ENCODE measurements around the gene MACROD1.
"Not testable (repeated sequence)": the region's sequence is repeated elsewhere in the genome, so short reads cannot be mapped to it uniquely, and the experiment has no call there.

MACROD1 gene

DNA sequence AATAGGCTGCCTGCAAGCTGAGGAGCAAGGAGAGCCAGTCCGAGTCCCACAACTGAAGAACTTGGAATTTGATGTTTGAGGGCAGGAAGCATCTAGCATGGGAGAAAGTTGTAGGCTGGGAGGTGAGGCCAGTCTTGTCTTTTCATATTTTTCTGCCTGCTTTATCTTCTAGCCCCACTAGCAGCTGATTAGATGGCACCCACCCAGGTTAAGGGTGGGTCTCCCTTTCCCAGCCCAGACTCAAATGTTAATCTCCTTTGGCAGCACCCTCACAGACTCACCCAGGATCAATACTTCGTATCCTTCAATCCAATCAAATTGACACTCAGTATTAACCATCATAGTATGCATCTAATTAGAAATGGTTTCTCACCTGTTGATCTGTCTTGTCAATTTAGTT lies 196.5 kb downstream of the MACROD1 start:
- no peak for DNase-seq (ENCODE audit: low read depth in 1 of 2, low spot score in 1 of 2)

DNA sequence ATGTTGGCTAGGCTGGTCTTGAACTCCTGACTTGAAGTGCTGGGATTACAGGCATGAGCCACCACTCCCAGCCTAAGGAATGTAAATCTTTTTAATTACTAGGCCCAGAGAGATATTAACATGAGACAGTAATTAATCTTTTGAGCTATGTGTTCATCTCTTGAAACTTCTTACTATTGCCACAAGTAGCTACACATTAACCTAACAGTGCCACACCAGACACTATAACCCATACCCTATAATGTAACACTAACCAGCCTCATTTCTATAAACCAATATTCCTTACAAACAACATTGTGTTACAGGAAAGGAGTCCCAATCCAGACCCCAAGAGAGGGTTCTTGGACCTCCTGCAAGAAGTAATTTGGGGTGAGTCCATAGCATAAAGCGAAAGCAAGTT lies 199.5 kb downstream of the MACROD1 start:
- DNase-seq (ENCODE audit: low read depth in 1 of 2, low spot score in 1 of 2), result no peak

DNA sequence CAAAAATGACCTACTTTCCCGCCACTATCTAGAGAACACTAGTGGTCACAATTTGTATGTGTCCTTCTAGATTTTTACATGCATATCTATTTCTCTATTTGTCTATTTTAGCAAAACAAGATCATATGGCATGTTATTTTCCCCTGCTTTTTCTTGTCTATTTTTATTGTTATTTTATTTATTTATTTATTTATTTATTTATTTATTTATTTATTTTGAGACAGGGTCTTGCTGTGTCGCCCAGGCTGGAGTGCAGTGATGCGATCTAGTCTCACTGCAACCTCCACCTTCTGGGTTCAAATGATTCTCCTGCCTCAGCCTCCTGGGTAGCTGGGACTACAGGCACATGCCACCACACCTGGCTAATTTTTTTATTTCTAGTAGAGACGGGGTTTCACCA lies 202.0 kb downstream of the MACROD1 start:
- not testable (repeated sequence) for DNase-seq (ENCODE audit: low read depth in 1 of 2, low spot score in 1 of 2)

DNA sequence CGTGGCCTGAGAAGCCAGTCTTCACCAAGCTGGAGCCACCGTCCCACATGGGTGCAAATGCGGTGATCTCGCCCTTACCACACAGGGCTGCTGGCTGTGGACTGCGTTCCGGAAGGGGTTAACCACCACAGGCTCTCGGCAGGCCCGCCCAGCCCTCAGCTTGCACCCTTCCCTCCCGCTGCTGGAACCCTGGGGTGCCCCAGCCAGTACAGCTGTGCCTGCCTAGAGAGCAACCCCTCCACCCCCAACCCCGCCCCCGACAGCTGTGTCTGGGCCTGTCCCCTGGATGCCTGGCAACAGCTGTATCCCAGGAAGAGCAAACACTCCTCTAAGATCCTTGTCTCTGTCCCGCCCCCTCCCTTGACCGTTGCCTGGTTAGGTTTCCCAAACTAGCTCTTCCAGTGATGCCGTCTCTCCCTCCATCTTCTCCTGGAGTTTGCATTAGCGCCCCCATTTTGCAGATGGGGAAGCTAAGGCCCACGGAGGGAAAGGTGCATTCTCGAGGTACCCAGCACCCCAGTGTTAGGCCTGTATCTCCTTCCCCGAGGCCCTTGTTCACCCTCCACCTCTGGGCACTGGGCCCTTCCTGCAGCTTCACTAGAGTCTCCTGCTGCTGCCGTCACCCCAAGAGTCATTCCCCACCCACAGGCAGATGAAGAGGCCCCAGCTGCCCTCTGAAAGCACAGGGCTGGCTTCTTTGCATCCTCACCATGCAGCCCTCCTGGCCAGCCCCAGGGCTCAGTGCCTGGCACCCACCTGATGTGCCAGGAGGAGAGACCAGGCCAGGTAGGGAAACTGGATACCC lies 204.1 kb downstream of the MACROD1 start:
- no peak for DNase-seq (ENCODE audit: low read depth in 1 of 2, low spot score in 1 of 2)

DNA sequence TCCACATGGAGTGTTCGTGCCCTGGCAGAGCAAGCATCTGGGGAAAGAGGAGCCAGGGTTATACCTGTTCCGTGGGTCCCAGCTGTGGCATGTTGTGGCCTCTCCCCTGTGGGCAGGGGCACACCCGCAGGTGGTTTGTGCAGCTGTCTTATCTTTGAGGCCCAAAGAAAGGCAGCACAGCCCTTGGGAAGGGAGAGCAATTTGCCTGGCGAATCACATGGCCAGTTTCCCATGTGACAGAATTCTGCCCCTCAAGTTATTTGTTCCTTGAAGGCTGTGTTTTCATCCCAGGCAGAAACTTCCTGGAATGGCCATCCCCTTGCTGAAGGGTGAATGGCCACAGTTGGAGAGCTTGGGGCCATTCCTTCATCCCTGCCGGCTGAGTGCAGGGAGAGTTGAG lies 207.9 kb downstream of the MACROD1 start:
- no peak for DNase-seq (ENCODE audit: low read depth in 1 of 2, low spot score in 1 of 2)

DNA sequence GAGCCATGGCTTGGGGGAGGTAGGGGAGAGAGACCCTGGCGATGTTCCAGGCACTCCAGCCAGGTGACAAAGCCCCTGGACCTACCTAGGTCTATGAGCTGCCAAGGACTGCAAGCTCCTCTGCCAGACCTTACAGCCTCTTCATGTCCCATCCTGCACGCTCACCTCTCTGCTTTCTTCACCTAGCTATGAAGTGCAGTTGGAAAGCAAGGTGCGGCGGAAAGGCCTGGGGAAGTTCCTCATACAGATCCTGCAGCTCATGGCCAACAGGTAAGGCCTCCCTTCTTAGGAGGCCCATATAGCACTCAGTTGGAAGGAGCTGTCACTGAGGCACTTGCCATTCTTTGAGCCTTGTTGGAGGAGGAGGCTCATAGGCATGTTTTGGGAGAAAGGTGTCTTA lies 213.3 kb downstream of the MACROD1 start:
- DNase-seq (ENCODE audit: low read depth in 1 of 2, low spot score in 1 of 2), result no peak

DNA sequence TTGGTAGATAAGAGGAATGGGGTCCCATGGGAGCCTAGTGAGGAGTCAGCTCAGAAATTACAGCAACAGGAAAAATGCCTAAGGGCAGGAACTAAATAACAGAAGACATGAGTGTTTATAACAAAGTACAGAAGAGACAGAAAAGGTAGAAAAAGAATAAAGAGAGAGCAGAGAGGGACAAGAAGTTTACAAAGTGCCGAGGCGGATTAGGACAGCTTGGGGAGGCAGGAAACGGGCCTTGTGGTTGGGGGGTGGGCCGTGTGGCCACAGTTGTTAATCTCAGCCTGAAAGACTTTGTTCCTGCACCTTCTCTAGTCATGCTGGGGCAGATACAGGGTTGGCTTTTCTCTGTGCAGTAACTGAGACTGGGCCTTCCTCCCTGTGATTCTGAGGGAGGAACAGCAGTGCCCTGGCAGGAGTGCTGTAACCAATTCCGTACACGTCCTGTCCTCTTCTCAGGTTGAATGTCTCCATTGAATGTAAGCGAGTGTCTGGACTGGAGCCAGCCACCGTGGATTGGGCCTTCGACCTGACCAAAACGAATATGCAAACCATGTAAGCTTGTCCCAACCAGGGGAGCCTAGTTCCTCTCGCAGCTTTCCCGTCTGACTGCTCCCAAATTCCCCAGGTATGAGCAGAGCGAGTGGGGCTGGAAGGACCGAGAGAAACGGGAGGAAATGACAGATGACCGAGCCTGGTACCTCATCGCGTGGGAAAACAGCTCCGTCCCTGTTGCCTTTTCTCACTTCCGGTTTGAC lies 214.0 kb downstream of the MACROD1 start:
- DNase-seq (ENCODE audit: low read depth in 1 of 2, low spot score in 1 of 2), result no peak
